PFSK-1 (cell line): ENCODE results near the gene IGFBP2.

Experiments used
- FOXP2 ChIP-seq: optimal IDR thresholded peaks from 2 replicates; pipeline ENCODE3; 2011; ENCODE audit warnings: borderline replicate concordance, control low read depth, inconsistent platforms; ENCODE audit not compliant: insufficient read depth; ENCODE audit errors: extremely low read length, extremely low read depth
- POLR2AphosphoS5 ChIP-seq: IDR thresholded peaks from 2 replicates; pipeline ENCODE4 v1.6.1; 2012; ENCODE audit warnings: low read depth, mild to moderate bottlenecking, control low read depth, low read length, moderate library complexity
- SIN3A ChIP-seq: IDR thresholded peaks from 2 replicates; pipeline ENCODE4 v1.6.1; 2012; ENCODE audit warnings: mild to moderate bottlenecking, low read length, moderate library complexity, borderline replicate concordance; ENCODE audit not compliant: insufficient read depth
- TAF1 ChIP-seq: IDR thresholded peaks from 2 replicates; pipeline ENCODE4 v1.6.1; 2012; ENCODE audit warnings: low read length, control low read depth, borderline replicate concordance; ENCODE audit not compliant: insufficient read depth
- TF ChIP-seq, protein P1 (sequence below), 2 experiments: IDR thresholded peaks; 2 replicates each; pipeline versions ENCODE4 v1.6.1 to v1.8.0; 2011 to 2012; ENCODE audit warnings: low read depth in 2 of 2, low read length in 2 of 2, control low read depth in 1 of 2, inconsistent platforms in 1 of 2, mild to moderate bottlenecking in 1 of 2, moderate library complexity in 1 of 2; ENCODE audit not compliant: insufficient read depth in 1 of 2

DNA sequence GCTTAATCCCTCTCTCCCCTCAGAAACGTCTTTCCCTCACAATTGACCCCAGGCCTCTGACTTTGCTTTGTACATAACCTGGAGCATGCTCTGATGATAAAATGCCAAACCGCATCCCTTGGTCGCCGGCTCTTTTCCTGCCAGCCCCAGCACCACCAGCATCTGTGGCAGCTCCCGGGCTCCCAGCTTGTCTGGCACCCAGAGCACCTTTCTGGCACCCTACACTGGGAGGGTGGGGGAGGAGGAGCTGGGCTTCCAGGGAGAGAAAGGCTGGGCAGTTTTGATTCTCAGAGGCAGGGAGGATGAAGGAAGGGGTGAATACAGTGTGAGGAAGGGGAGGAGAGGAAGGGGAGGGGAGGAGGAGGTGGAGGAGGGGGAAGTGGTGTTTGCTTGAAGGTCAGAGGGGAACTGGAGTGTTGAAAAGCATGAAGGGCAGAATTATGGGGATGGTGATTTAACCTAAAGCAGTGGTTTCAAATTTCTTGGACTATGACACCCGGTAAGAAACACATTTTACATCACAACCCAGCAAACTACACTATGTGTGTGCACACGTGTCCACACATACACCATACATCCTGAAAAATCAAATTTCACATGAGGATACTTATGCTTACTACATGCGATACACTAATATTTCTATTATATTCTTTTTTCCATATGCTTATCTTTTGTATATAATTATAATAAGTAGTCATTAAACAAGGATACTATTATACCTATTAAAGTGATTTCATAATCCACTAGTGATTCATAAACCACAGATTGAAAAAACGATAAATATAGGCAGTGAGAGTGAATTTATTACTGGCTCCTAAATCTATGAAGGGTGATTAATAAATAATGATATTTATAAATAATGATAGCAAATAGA, 30.0 kb upstream of the IGFBP2 start:
- TF ChIP-seq POLR2AphosphoS5 (no peak), FOXP2 (no peak), TAF1 (no peak), SIN3A (no peak)
- TF ChIP-seq, protein P1, sequence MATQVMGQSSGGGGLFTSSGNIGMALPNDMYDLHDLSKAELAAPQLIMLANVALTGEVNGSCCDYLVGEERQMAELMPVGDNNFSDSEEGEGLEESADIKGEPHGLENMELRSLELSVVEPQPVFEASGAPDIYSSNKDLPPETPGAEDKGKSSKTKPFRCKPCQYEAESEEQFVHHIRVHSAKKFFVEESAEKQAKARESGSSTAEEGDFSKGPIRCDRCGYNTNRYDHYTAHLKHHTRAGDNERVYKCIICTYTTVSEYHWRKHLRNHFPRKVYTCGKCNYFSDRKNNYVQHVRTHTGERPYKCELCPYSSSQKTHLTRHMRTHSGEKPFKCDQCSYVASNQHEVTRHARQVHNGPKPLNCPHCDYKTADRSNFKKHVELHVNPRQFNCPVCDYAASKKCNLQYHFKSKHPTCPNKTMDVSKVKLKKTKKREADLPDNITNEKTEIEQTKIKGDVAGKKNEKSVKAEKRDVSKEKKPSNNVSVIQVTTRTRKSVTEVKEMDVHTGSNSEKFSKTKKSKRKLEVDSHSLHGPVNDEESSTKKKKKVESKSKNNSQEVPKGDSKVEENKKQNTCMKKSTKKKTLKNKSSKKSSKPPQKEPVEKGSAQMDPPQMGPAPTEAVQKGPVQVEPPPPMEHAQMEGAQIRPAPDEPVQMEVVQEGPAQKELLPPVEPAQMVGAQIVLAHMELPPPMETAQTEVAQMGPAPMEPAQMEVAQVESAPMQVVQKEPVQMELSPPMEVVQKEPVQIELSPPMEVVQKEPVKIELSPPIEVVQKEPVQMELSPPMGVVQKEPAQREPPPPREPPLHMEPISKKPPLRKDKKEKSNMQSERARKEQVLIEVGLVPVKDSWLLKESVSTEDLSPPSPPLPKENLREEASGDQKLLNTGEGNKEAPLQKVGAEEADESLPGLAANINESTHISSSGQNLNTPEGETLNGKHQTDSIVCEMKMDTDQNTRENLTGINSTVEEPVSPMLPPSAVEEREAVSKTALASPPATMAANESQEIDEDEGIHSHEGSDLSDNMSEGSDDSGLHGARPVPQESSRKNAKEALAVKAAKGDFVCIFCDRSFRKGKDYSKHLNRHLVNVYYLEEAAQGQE (IDR thresholded peaks at IDR 0.05; ENCODE audit: insufficient read depth in 1 of 2, low read depth in 2 of 2, low read length in 2 of 2) = no peak
